ENCODE results near the gene CTNND2.

The CTNND2 gene

DNA sequence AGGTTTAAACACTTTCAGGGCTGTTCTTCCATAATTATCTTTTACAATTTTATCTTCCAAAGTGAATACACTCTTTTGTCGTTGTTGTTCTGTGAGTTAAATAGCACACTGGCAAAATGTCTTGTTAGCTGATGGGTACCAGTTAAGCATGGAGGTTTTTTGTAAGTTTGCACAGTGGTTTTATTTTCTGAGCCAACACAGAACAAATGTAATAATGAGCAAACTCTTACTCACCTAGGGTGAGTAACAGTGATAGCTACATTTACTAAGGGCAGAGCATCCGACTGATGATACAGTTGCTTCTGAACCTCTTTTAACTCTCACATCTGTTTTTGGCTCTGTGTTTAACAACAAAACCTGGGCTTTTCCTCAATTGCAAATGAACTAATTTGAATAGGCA, 103.2 kb downstream of the CTNND2 start:
- no peak overlapping the region for H3K4me3 ChIP-seq (ENCODE audit: low read length)
- H3K9ac ChIP-seq (ENCODE audit: low read length) = no peak overlapping the region
- H3K9me2 ChIP-seq (replicated peaks; ENCODE audit: insufficient read depth, low read length) = no peaks in the 10 kb centered on the region
- TF ChIP-seq, protein P1, sequence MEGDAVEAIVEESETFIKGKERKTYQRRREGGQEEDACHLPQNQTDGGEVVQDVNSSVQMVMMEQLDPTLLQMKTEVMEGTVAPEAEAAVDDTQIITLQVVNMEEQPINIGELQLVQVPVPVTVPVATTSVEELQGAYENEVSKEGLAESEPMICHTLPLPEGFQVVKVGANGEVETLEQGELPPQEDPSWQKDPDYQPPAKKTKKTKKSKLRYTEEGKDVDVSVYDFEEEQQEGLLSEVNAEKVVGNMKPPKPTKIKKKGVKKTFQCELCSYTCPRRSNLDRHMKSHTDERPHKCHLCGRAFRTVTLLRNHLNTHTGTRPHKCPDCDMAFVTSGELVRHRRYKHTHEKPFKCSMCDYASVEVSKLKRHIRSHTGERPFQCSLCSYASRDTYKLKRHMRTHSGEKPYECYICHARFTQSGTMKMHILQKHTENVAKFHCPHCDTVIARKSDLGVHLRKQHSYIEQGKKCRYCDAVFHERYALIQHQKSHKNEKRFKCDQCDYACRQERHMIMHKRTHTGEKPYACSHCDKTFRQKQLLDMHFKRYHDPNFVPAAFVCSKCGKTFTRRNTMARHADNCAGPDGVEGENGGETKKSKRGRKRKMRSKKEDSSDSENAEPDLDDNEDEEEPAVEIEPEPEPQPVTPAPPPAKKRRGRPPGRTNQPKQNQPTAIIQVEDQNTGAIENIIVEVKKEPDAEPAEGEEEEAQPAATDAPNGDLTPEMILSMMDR (IDR thresholded peaks at IDR 0.05; ENCODE audit: low read length) = no peak
- TF ChIP-seq EZH2phosphoT487 (IDR thresholded peaks at IDR 0.05; ENCODE audit: low read length) = no peak
- TF ChIP-seq EZH2 (optimal IDR thresholded peaks at IDR 0.05; ENCODE audit: low read depth, low read length) = no peak
- H4K20me1 ChIP-seq (ENCODE audit: insufficient read depth, low read length) = no peaks in the 10 kb centered on the region
- H3K36me3 ChIP-seq (replicated peaks; ENCODE audit: insufficient read depth, low read length) = no peaks in the 10 kb centered on the region
- H3K4me2 ChIP-seq (ENCODE audit: low read depth, low read length) = no peak overlapping the region
- H3K9me3 ChIP-seq (replicated peaks; ENCODE audit: insufficient read depth, low read length) = no peaks in the 10 kb centered on the region
- no peaks in the 10 kb centered on the region for H3K27me3 ChIP-seq (replicated peaks; ENCODE audit: insufficient read depth, low read length)
- no peak overlapping the region for H3K27ac ChIP-seq (ENCODE audit: low read length)
- H3F3A ChIP-seq (ENCODE audit: insufficient read depth, low read length) = no peaks in the 10 kb centered on the region
- DNase-seq = no peak
- no peaks in the 10 kb centered on the region for H3K79me2 ChIP-seq (ENCODE audit: low read length)
- no peak overlapping the region for H2AFZ ChIP-seq (ENCODE audit: low read length)
- H3K4me1 ChIP-seq (ENCODE audit: low read length) = no peaks in the 10 kb centered on the region

DNA sequence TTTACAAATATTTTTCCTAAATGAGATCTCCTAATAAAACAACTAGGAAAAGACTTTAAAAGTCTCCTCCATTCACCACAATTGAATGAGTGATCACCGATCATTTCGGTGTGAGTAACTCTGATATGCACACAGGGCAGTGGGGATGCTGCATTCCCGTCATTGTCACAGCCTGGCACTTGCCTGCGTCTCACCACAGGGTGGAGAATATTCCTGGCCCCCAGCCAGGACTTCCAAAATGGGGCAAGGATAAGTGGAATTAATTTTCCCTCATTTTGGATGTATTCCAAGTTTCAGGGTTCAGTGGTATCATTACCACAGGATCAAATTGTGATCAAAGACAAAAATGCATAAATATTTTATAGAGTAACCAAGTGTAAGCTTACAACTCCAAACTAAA, 107.1 kb downstream of the CTNND2 start:
- DNase-seq = no peak
- Histone ChIP-seq H3K4me3 (ENCODE audit: low read length) (no peak overlapping the region), H3K27ac (ENCODE audit: low read length) (no peak overlapping the region), H3K9me3 (replicated peaks; ENCODE audit: insufficient read depth, low read length) (no peaks in the 10 kb centered on the region), H3K36me3 (replicated peaks; ENCODE audit: insufficient read depth, low read length) (no peaks in the 10 kb centered on the region), H3K4me1 (ENCODE audit: low read length) (no peaks in the 10 kb centered on the region), H3K27me3 (replicated peaks; ENCODE audit: insufficient read depth, low read length) (no peaks in the 10 kb centered on the region), H3K4me2 (ENCODE audit: low read depth, low read length) (no peak overlapping the region), H3F3A (ENCODE audit: insufficient read depth, low read length) (no peaks in the 10 kb centered on the region), H3K9ac (ENCODE audit: low read length) (no peak overlapping the region), H3K9me2 (replicated peaks; ENCODE audit: insufficient read depth, low read length) (no peaks in the 10 kb centered on the region), H2AFZ (ENCODE audit: low read length) (no peak overlapping the region), H4K20me1 (ENCODE audit: insufficient read depth, low read length) (no peaks in the 10 kb centered on the region), H3K79me2 (ENCODE audit: low read length) (no peaks in the 10 kb centered on the region)
- no peak for TF ChIP-seq EZH2 (optimal IDR thresholded peaks at IDR 0.05; ENCODE audit: low read depth, low read length)
- TF ChIP-seq, protein P1 (IDR thresholded peaks at IDR 0.05; ENCODE audit: low read length) = no peak
- TF ChIP-seq EZH2phosphoT487 (IDR thresholded peaks at IDR 0.05; ENCODE audit: low read length) = no peak

DNA sequence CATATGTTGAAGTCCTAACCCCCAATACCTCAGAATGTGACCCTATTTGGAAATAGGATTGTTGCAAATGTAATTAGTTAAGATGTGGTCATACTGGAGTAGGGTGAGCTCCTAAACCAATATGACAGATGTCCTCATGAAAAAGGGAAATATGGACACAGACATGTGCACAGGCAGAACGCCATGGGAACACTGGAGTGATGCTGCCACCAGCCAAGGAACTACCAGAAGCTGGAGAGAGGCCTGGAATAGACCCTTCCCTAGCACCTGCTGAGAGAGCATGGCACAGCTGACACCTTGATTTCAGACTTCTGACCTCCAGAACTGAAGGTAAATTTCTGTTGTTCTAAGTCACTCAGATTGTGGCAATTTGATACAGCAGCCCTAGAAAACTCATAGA, 110.8 kb downstream of the CTNND2 start:
- no peaks in the 10 kb centered on the region for H3K36me3 ChIP-seq (replicated peaks; ENCODE audit: insufficient read depth, low read length)
- no peaks in the 10 kb centered on the region for H3K4me1 ChIP-seq (ENCODE audit: low read length)
- TF ChIP-seq EZH2 (optimal IDR thresholded peaks at IDR 0.05; ENCODE audit: low read depth, low read length) = no peak
- H3K27me3 ChIP-seq (replicated peaks; ENCODE audit: insufficient read depth, low read length) = no peaks in the 10 kb centered on the region
- no peaks in the 10 kb centered on the region for H3F3A ChIP-seq (ENCODE audit: insufficient read depth, low read length)
- no peaks in the 10 kb centered on the region for H3K79me2 ChIP-seq (ENCODE audit: low read length)
- H3K9me2 ChIP-seq (replicated peaks; ENCODE audit: insufficient read depth, low read length) = no peaks in the 10 kb centered on the region
- no peak overlapping the region for H3K4me3 ChIP-seq (ENCODE audit: low read length)
- H3K27ac ChIP-seq (ENCODE audit: low read length) = no peak overlapping the region
- no peak for DNase-seq
- H2AFZ ChIP-seq (ENCODE audit: low read length) = no peak overlapping the region
- H4K20me1 ChIP-seq (ENCODE audit: insufficient read depth, low read length) = no peaks in the 10 kb centered on the region
- H3K4me2 ChIP-seq (ENCODE audit: low read depth, low read length) = no peak overlapping the region
- H3K9me3 ChIP-seq (replicated peaks; ENCODE audit: insufficient read depth, low read length) = no peaks in the 10 kb centered on the region
- no peak overlapping the region for H3K9ac ChIP-seq (ENCODE audit: low read length)

DNA sequence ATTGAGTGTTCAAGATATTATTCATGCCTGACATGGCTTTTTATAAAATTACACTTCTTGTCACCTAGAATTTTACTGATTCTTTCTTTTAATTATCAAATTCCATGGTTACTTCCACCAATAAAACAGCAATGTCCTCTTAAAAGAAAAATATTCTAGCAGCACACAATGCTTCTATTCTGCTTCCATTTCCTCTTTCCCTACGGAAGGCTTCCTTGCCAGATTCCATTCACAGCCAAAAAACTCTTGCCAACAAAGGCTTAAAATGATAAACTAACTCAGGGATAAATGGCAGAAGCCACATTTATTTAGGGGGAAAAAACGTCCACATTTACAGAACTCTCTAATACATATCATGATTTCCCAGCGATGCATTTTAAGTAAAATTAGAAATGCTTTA, 111.6 kb downstream of the CTNND2 start:
- H3K79me2 ChIP-seq (ENCODE audit: low read length) = no peaks in the 10 kb centered on the region
- H3K9ac ChIP-seq (ENCODE audit: low read length) = no peak overlapping the region
- no peak overlapping the region for H2AFZ ChIP-seq (ENCODE audit: low read length)
- no peak overlapping the region for H3K4me2 ChIP-seq (ENCODE audit: low read depth, low read length)
- TF ChIP-seq EZH2phosphoT487 (IDR thresholded peaks at IDR 0.05; ENCODE audit: low read length) (no peak), EZH2 (optimal IDR thresholded peaks at IDR 0.05; ENCODE audit: low read depth, low read length) (no peak)
- TF ChIP-seq, protein P1 (IDR thresholded peaks at IDR 0.05; ENCODE audit: low read length) = no peak
- DNase-seq = no peak
- H3K27ac ChIP-seq (ENCODE audit: low read length) = no peak overlapping the region
- no peaks in the 10 kb centered on the region for H3K27me3 ChIP-seq (replicated peaks; ENCODE audit: insufficient read depth, low read length)
- no peak overlapping the region for H3K4me3 ChIP-seq (ENCODE audit: low read length)
- no peaks in the 10 kb centered on the region for H4K20me1 ChIP-seq (ENCODE audit: insufficient read depth, low read length)
- no peaks in the 10 kb centered on the region for H3K9me2 ChIP-seq (replicated peaks; ENCODE audit: insufficient read depth, low read length)
- H3K36me3 ChIP-seq (replicated peaks; ENCODE audit: insufficient read depth, low read length) = no peaks in the 10 kb centered on the region
- H3K9me3 ChIP-seq (replicated peaks; ENCODE audit: insufficient read depth, low read length) = no peaks in the 10 kb centered on the region
- no peaks in the 10 kb centered on the region for H3K4me1 ChIP-seq (ENCODE audit: low read length)
- H3F3A ChIP-seq (ENCODE audit: insufficient read depth, low read length) = no peaks in the 10 kb centered on the region
